Measurements from ENCODE around the gene WIPF1.

- TF ChIP-seq POLR2AphosphoS5 (IDR thresholded peaks at IDR 0.05; ENCODE audit: borderline replicate concordance, low read depth, low read length) (no peak), EZH2 (IDR thresholded peaks at IDR 0.05) (no peak)
Observed at GRCh38 chr2:174573621-174574081, 24.0 kb downstream of the WIPF1 start.

All from SK-N-MC (cell line).